ENCODE data around the gene PIGQ. TPM values are rescaled to one million over a fixed set of nuclear protein-coding genes. Genes with fewer than 3 reads are reported as not detected.

PIGQ gene
- total RNA-seq, 2 experiments from 2014 or later: 22.8 to 27.0 TPM

DNA sequence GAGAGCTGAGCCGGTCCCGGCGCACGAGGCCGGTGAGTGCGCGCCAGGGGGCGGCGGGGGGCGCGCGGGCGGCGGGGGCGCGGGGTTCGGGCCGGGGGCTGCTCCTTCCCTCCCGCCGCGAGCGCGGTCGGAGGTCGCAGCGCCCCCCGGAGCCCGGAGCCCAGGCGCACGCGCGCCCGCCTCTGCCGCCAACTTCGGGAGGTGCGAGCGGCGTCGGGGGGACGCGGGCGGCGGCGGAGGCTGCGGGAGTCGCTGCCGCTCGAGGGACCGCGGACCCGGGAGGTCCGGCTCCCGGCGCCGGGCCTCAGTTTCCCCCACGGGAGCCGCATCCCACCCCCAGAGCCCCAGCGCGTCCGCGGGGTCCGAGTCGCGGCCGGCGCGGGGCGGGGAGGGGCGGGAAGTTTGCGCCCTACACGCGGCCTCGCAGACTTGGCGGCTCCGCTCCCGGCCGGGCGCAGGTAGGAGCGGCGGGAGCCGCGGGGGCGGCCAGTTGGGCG lies 9.5 kb upstream of the PIGQ start, which contains the start of gene PRR35:
Gene PRR35 (plus strand): TSS at position 191 of the 497 bp plus-strand sequence. CDS start 2,901 bp downstream, outside the sequence.
- CTCF ChIA-PET: no interaction called here
- Histone ChIP-seq H3K9me3 (ENCODE audit: control insufficient read depth in 1 of 2, insufficient read depth in 1 of 2, low read length in 2 of 2) (peaks cover 0 to 23% of the 10 kb centered on the region in 2 experiments), H3K27me3 (ENCODE audit: control insufficient read depth in 1 of 2, insufficient read depth in 2 of 2, low read length in 2 of 2) (peaks cover 17 to 24% of the 10 kb centered on the region in 2 experiments), H3K4me1 (ENCODE audit: insufficient read depth, low read length) (peaks cover 4% of the 10 kb centered on the region), H3K4me3 (ENCODE audit: low read length) (no peak within 1 kb of the TSS), H3K36me3 (ENCODE audit: insufficient read depth, low read length) (no peaks in the 10 kb centered on the region), H3K27ac (ENCODE audit: low read depth in 1 of 2, low read length in 2 of 2) (no peak within 1 kb of the TSS)
- TF ChIP-seq, protein P1, sequence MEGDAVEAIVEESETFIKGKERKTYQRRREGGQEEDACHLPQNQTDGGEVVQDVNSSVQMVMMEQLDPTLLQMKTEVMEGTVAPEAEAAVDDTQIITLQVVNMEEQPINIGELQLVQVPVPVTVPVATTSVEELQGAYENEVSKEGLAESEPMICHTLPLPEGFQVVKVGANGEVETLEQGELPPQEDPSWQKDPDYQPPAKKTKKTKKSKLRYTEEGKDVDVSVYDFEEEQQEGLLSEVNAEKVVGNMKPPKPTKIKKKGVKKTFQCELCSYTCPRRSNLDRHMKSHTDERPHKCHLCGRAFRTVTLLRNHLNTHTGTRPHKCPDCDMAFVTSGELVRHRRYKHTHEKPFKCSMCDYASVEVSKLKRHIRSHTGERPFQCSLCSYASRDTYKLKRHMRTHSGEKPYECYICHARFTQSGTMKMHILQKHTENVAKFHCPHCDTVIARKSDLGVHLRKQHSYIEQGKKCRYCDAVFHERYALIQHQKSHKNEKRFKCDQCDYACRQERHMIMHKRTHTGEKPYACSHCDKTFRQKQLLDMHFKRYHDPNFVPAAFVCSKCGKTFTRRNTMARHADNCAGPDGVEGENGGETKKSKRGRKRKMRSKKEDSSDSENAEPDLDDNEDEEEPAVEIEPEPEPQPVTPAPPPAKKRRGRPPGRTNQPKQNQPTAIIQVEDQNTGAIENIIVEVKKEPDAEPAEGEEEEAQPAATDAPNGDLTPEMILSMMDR (IDR thresholded peaks at IDR 0.05): no peak
- intact Hi-C loops (cut with DNase I, micrococcal nuclease): no loop called here
- DNase-seq: no peak
- no peak for ATAC-seq (ENCODE audit: poor library complexity)
- Mint-ChIP-seq H3K4me3 (no peak within 1 kb of the TSS), H3K27me3 (peaks cover 6% of the 10 kb centered on the region), H3K36me3 (ENCODE audit: low read depth) (no peaks in the 10 kb centered on the region), H3K4me1 (ENCODE audit: low read depth) (peaks cover 4% of the 10 kb centered on the region), H3K9me3 (no peaks in the 10 kb centered on the region), H3K27ac (no peak within 1 kb of the TSS)
- POLR2A ChIA-PET: no interaction called here

DNA sequence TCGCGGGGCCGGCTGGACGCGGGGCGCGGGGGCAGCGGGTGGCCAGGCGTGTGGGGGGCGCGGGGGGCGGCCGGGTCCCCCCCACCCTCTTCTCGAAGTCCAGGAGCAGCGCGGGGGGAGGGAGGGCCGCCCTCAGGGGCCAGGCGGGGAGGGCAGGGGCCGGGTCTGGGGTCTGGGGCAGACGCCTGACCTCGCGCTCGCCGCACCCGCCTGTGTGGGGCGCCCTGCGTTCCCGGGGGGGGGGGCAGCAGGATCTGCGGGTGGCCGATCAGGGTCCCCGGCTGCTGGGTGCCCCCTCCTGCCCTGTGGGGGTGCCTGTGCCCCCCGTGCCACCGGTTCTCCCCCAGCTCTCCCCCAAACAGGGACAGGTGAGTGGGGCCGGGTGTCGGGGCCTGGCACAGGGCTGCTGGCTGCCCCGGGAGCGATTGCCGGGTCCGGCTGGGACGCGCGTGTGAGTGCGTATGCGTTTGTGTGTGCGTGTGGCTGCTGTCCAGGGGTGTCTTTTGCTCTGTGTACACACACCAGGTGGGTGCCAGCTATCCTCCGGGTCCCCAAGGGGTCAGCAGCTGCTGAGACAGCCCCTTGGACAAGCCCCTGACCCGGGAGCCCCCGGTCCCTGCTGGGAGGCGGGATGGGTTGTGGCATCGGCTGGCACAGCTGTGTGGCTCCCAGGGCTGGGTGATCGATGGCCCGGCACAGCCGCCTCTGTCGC lies 8.9 kb upstream of the PIGQ start:
- Mint-ChIP-seq H3K4me1 (ENCODE audit: low read depth) (peaks cover 4% of the 10 kb centered on the region), H3K27ac (no peak overlapping the region), H3K27me3 (peaks cover 6% of the 10 kb centered on the region), H3K4me3 (no peak overlapping the region), H3K9me3 (no peaks in the 10 kb centered on the region), H3K36me3 (ENCODE audit: low read depth) (no peaks in the 10 kb centered on the region)
- POLR2A ChIA-PET: no interaction called here
- DNase-seq: no peak
- Histone ChIP-seq H3K4me1 (ENCODE audit: insufficient read depth, low read length) (peaks cover 7% of the 10 kb centered on the region), H3K9me3 (ENCODE audit: control insufficient read depth in 1 of 2, insufficient read depth in 1 of 2, low read length in 2 of 2) (peaks cover 0 to 23% of the 10 kb centered on the region in 2 experiments), H3K4me3 (ENCODE audit: low read length) (no peak overlapping the region), H3K36me3 (ENCODE audit: insufficient read depth, low read length) (no peaks in the 10 kb centered on the region), H3K27ac (ENCODE audit: low read depth in 1 of 2, low read length in 2 of 2) (no peak overlapping the region), H3K27me3 (ENCODE audit: control insufficient read depth in 1 of 2, insufficient read depth in 2 of 2, low read length in 2 of 2) (peaks cover 17 to 24% of the 10 kb centered on the region in 2 experiments)
- TF ChIP-seq, protein P1 (IDR thresholded peaks at IDR 0.05): no peak
- ATAC-seq (ENCODE audit: poor library complexity): no peak
- CTCF ChIA-PET: no interaction called here
- intact Hi-C loops (cut with DNase I, micrococcal nuclease): no loop called here

- TF ChIP-seq, protein P1 (IDR thresholded peaks at IDR 0.05): no peak
- ChIA-PET POLR2A (no interaction called here), CTCF (no interaction called here)
Measured at GRCh38 chr16:561413-561794, 8.4 kb upstream of the PIGQ start.

More at GRCh38 chr16:561413-561794, 8.4 kb upstream of the PIGQ start:
- no peaks in the 10 kb centered on the region for H3K36me3 Mint-ChIP-seq (ENCODE audit: low read depth)
- Histone ChIP-seq H3K4me1 (ENCODE audit: insufficient read depth, low read length) (peaks cover 13% of the 10 kb centered on the region), H3K27me3 (ENCODE audit: control insufficient read depth in 1 of 2, insufficient read depth in 2 of 2, low read length in 2 of 2) (peaks cover 17 to 24% of the 10 kb centered on the region in 2 experiments), H3K4me3 (ENCODE audit: low read length) (no peak overlapping the region), H3K36me3 (ENCODE audit: insufficient read depth, low read length) (no peaks in the 10 kb centered on the region), H3K27ac (ENCODE audit: low read depth in 1 of 2, low read length in 2 of 2) (no peak overlapping the region), H3K9me3 (ENCODE audit: control insufficient read depth in 1 of 2, insufficient read depth in 1 of 2, low read length in 2 of 2) (peaks cover 0 to 23% of the 10 kb centered on the region in 2 experiments)
- H3K27me3 Mint-ChIP-seq: peaks cover 6% of the 10 kb centered on the region
- no peak overlapping the region for H3K4me3 Mint-ChIP-seq
- H3K9me3 Mint-ChIP-seq: no peaks in the 10 kb centered on the region
- intact Hi-C loops (cut with DNase I, micrococcal nuclease): no loop called here
- DNase-seq: no peak
- no peak overlapping the region for H3K27ac Mint-ChIP-seq
- H3K4me1 Mint-ChIP-seq (ENCODE audit: low read depth): peaks cover 5% of the 10 kb centered on the region
- no peak for ATAC-seq (ENCODE audit: poor library complexity)

Measured in CD4-positive, alpha-beta T cell (primary cell).